Neural cell (in vitro differentiated cells): ENCODE measurements around the gene SIGLEC10. TPM values are rescaled to one million over a fixed set of nuclear protein-coding genes. Genes with fewer than 3 reads are reported as not detected.

Experiments used
- H2AFZ ChIP-seq: fragments of 200-600, 300-800 bp; sonication (generic), shearing (Covaris generic); 2 replicates; pipeline ENCODE4 v1.6.0; 2014; ENCODE audit warnings: low read depth, mild to moderate bottlenecking, antibody characterized with exemption, low read length, moderate library complexity
- H3F3A ChIP-seq: fragments of 200-600 bp; shearing (Covaris generic); 2 replicates; pipeline ENCODE4 v1.6.1; 2016; ENCODE audit warnings: mild to moderate bottlenecking, moderate library complexity, mixed read lengths, antibody characterized with exemption, low read length; ENCODE audit not compliant: insufficient read depth, poor library complexity, severe bottlenecking
- H3K27ac ChIP-seq: fragments of 200-600, 300-800 bp; sonication (generic), shearing (Covaris generic); 2 replicates; pipeline ENCODE4 v1.5.1; 2014; ENCODE audit warnings: mild to moderate bottlenecking, low read length, moderate library complexity
- H3K27me3 ChIP-seq: fragments of 300-800, 200-600 bp; sonication (generic), shearing (Covaris generic); 2 replicates; pipeline ENCODE4 v1.6.0; 2014; ENCODE audit warnings: mild to moderate bottlenecking, low read depth, low read length, moderate library complexity; ENCODE audit not compliant: insufficient read depth
- H3K36me3 ChIP-seq: fragments of 300-800, 200-600 bp; sonication (generic), shearing (Covaris generic); 2 replicates; pipeline ENCODE4 v1.5.1; 2014; ENCODE audit warnings: mild to moderate bottlenecking, antibody characterized with exemption, low read length, moderate library complexity; ENCODE audit not compliant: insufficient read depth
- H3K4me2 ChIP-seq: fragments of 300-800, 200-600 bp; sonication (generic), shearing (Covaris generic); 2 replicates; pipeline ENCODE4 v1.6.0; 2014; ENCODE audit warnings: mild to moderate bottlenecking, low read length
- H3K4me3 ChIP-seq: fragments of 300-800, 200-600 bp; sonication (generic), shearing (Covaris generic); 2 replicates; pipeline ENCODE4 v1.5.1; 2014; ENCODE audit warnings: mild to moderate bottlenecking, low read length, moderate library complexity
- H3K79me2 ChIP-seq: fragments of 200-600 bp; shearing (Covaris generic); replicated peaks from 2 replicates; pipeline ENCODE4 v1.6.0; 2014; ENCODE audit warnings: mild to moderate bottlenecking, low read length, moderate library complexity; ENCODE audit not compliant: insufficient read depth
- H3K9ac ChIP-seq: fragments of 300-800, 200-600 bp; sonication (generic), shearing (Covaris generic); 2 replicates; pipeline ENCODE4 v1.6.1; 2016; ENCODE audit warnings: mild to moderate bottlenecking, low read length, mixed read lengths
- H3K9me2 ChIP-seq: fragments of 200-600 bp; shearing (Covaris generic); 2 replicates; pipeline ENCODE4 v1.6.1; 2016; ENCODE audit warnings: mild to moderate bottlenecking, low read length, mixed read lengths; ENCODE audit not compliant: insufficient read depth
- H3K9me3 ChIP-seq: fragments of 200-600, 300-800 bp; sonication (generic), shearing (Covaris generic); 2 replicates; pipeline ENCODE4 v1.6.1; 2016; ENCODE audit warnings: mild to moderate bottlenecking, mixed run types, low read length, moderate library complexity, mixed read lengths
- H4K20me1 ChIP-seq: fragments of 200-600 bp; shearing (Covaris generic); 2 replicates; pipeline ENCODE4 v1.6.1; 2016; ENCODE audit warnings: mild to moderate bottlenecking, mixed run types; ENCODE audit not compliant: insufficient read depth
- EP300 ChIP-seq: fragments of 450-650 bp; conservative IDR thresholded peaks from 2 replicates; pipeline ENCODE4 v1.6.1; 2014; ENCODE audit warnings: antibody characterized with exemption, mild to moderate bottlenecking, moderate library complexity; ENCODE audit not compliant: poor library complexity, severe bottlenecking
- EZH2 ChIP-seq: fragments of 200-600, 300-800 bp; shearing (Covaris generic), sonication (generic); IDR thresholded peaks from 2 replicates; pipeline ENCODE4 v1.6.1; 2014; ENCODE audit warnings: antibody characterized with exemption, low read length, borderline replicate concordance, mild to moderate bottlenecking; ENCODE audit not compliant: insufficient read depth, poor library complexity, severe bottlenecking
- MXI1 ChIP-seq: fragments of 450-650 bp; conservative IDR thresholded peaks from 2 replicates; pipeline ENCODE4 v1.6.1; 2014; ENCODE audit warnings: antibody characterized with exemption, mild to moderate bottlenecking; ENCODE audit not compliant: poor library complexity, severe bottlenecking
- POLR2AphosphoS5 ChIP-seq: IDR thresholded peaks from 2 replicates; pipeline ENCODE4 v1.6.1; 2012
- RAD21 ChIP-seq: fragments of 450-650 bp; conservative IDR thresholded peaks from 2 replicates; pipeline ENCODE4 v1.6.1; 2014; ENCODE audit warnings: antibody characterized with exemption, mild to moderate bottlenecking, moderate library complexity
- REST ChIP-seq: IDR thresholded peaks from 2 replicates; pipeline ENCODE4 v1.6.1; 2012; ENCODE audit warnings: borderline replicate concordance
- SMC3 ChIP-seq: fragments of 450-650 bp; conservative IDR thresholded peaks from 2 replicates; pipeline ENCODE4 v1.6.1; 2014; ENCODE audit warnings: antibody characterized with exemption, mild to moderate bottlenecking, moderate library complexity; ENCODE audit not compliant: poor library complexity
- TAF1 ChIP-seq: IDR thresholded peaks from 2 replicates; pipeline ENCODE4 v1.6.1; 2012; ENCODE audit warnings: low read depth
- polyA plus RNA-seq: library from polyadenylated mRNA; depleted of rRNA; stranded (reverse); fragments of >200 nt; gene quantifications from 2 replicates; pipeline ENCODE4 v1.2.3, GENCODE V29; 2014
- TF ChIP-seq, protein P1 (sequence below): fragments of 450-650 bp; IDR thresholded peaks from 2 replicates; pipeline ENCODE4 v1.5.1; 2014; ENCODE audit warnings: antibody characterized with exemption, mild to moderate bottlenecking, moderate library complexity; ENCODE audit not compliant: poor library complexity, severe bottlenecking

SIGLEC10 gene
- polyA plus RNA-seq, 1 donor from 2014 or later, result not detected

- Histone ChIP-seq H3K9ac (no peak overlapping the region), H3K79me2 (no peaks in the 10 kb centered on the region), H3K4me3 (no peak overlapping the region), H3K9me2 (no peaks in the 10 kb centered on the region), H3F3A (no peaks in the 10 kb centered on the region), H4K20me1 (no peaks in the 10 kb centered on the region), H3K4me2 (no peak overlapping the region), H3K36me3 (no peaks in the 10 kb centered on the region), H2AFZ (no peak overlapping the region), H3K27ac (no peak overlapping the region), H3K27me3 (no peaks in the 10 kb centered on the region), H3K9me3 (no peaks in the 10 kb centered on the region)
- TF ChIP-seq TAF1 (no peak), REST (no peak), EZH2 (no peak), POLR2AphosphoS5 (no peak), EP300 (no peak), SMC3 (no peak), RAD21 (no peak), MXI1 (no peak)
- TF ChIP-seq, protein P1, sequence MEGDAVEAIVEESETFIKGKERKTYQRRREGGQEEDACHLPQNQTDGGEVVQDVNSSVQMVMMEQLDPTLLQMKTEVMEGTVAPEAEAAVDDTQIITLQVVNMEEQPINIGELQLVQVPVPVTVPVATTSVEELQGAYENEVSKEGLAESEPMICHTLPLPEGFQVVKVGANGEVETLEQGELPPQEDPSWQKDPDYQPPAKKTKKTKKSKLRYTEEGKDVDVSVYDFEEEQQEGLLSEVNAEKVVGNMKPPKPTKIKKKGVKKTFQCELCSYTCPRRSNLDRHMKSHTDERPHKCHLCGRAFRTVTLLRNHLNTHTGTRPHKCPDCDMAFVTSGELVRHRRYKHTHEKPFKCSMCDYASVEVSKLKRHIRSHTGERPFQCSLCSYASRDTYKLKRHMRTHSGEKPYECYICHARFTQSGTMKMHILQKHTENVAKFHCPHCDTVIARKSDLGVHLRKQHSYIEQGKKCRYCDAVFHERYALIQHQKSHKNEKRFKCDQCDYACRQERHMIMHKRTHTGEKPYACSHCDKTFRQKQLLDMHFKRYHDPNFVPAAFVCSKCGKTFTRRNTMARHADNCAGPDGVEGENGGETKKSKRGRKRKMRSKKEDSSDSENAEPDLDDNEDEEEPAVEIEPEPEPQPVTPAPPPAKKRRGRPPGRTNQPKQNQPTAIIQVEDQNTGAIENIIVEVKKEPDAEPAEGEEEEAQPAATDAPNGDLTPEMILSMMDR, result no peak
Observed at GRCh38 chr19:51375504-51376221, 41.8 kb downstream of the SIGLEC10 start.

DNA sequence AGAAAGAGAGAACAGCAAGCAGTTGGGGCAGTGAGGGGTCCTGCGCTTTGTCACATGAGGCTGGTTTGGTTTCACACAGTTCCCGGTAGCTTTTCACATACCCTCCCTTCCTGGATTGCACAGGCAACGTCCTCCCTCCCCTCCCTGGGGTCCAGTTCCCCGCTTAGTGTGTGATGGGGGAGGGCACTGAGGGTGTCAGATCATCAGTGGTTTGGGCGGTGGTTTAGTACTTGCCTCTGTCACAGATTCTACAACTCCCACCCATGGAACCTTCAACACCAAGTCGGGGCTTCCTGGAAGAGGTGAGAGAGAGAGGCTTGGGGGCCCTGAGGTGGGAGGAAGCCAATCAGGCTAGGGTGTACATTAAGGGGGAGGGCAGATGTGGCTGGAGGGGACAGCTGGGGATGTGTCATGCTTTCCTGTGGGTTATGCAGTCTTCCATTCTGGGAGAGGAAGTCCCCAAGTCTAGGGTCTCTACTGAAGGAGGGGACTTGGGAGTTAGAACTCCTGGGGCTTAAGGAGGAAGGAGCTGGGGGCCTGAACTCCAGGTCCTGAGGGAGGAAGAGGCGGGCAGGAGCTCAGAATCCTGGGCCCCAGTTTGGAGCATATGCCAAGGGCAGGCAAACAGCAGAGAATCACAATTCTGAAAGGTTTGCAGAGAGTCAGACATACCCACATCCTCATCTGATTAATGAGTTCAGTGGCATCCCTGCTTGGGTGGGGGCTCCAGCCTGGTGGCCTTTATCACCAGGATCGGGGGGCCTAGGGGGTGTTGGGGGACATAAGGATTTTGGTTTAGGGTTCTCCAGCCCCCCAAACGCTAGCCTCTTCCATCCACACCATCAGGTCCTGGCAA is 44.6 kb downstream of the SIGLEC10 start, which contains the start of gene NKG7:
Gene NKG7 (minus strand): TSS at position 6 of the 856 bp plus-strand sequence. CDS start 119 bp downstream, outside the sequence.
- no peak within 1 kb of the TSS for H3K4me2 ChIP-seq
- no peak within 1 kb of the TSS for H3K9ac ChIP-seq
- no peaks in the 10 kb centered on the region for H3K9me3 ChIP-seq
- no peak within 1 kb of the TSS for H3K27ac ChIP-seq
- no peaks in the 10 kb centered on the region for H4K20me1 ChIP-seq
- no peak within 1 kb of the TSS for H3K4me3 ChIP-seq
- no peaks in the 10 kb centered on the region for H3K27me3 ChIP-seq
- no peaks in the 10 kb centered on the region for H3K9me2 ChIP-seq
- H3F3A ChIP-seq, result no peaks in the 10 kb centered on the region
- H3K36me3 ChIP-seq, result no peaks in the 10 kb centered on the region
- H2AFZ ChIP-seq, result no peak within 1 kb of the TSS
- H3K79me2 ChIP-seq, result no peaks in the 10 kb centered on the region
- TF ChIP-seq RAD21 (no peak), TAF1 (no peak), SMC3 (no peak), EP300 (no peak), POLR2AphosphoS5 (no peak)
- TF ChIP-seq, protein P1, result no peak
